Upper lobe of left lung (tissue), 6 donors: ENCODE results near the gene ACTRT1. TPM values are rescaled to one million over a fixed set of nuclear protein-coding genes. Genes with fewer than 3 reads are reported as not detected.

Experiments
- ATAC-seq, 2 donors: fragments of 200-7000 bp; cut with Tn5 transposase; one replicate each; pipeline ENCODE4 v1.9.1; 2022; ENCODE audit warnings: mild to moderate bottlenecking in 2 of 2, moderate library complexity in 2 of 2; ENCODE audit not compliant: low FRiP score in 2 of 2
- DNase-seq, 2 donors: peaks; one replicate each; pipeline ENCODE4 v3.0.0-alpha.2; 2019 to 2020
- H3K27ac ChIP-seq, 4 donors: fragments of 200-600 bp; sonication (generic); one replicate each; pipeline ENCODE4 v1.5.1; 2016 to 2019
- H3K27me3 ChIP-seq, 4 donors: fragments of 200-600 bp; sonication (generic); one replicate each; pipeline ENCODE4 v1.5.1; 2017 to 2019
- H3K36me3 ChIP-seq, 4 donors: fragments of 200-600 bp; sonication (generic); one replicate each; pipeline ENCODE4 v1.5.1; 2016 to 2019
- H3K4me1 ChIP-seq, 4 donors: fragments of 200-600 bp; sonication (generic); one replicate each; pipeline ENCODE4 v1.5.1; 2018 to 2019
- H3K4me3 ChIP-seq, 4 donors: fragments of 200-600 bp; sonication (generic); one replicate each; pipeline ENCODE4 v1.5.1; 2017 to 2019; ENCODE audit warnings: mild to moderate bottlenecking in 2 of 4, moderate library complexity in 1 of 4
- H3K9me3 ChIP-seq, 4 donors: fragments of 200-600 bp; sonication (generic); one replicate each; pipeline ENCODE4 v1.5.1; 2018 to 2019
- EP300 ChIP-seq, 4 donors: sonication (generic); formaldehyde crosslinking; IDR thresholded peaks; one replicate each; pipeline ENCODE4 v1.5.1; 2017; ENCODE audit warnings: antibody characterized with exemption in 4 of 4, control low read depth in 2 of 4
- POLR2A ChIP-seq, 4 donors: fragments of 450-650 bp; IDR thresholded peaks; one replicate each; pipeline ENCODE4 v1.5.1; 2016 to 2017; ENCODE audit warnings: antibody characterized with exemption in 4 of 4, mild to moderate bottlenecking in 2 of 4
- POLR2AphosphoS5 ChIP-seq, 2 donors: sonication (generic); formaldehyde crosslinking; IDR thresholded peaks; one replicate each; pipeline ENCODE4 v1.5.1; 2017; ENCODE audit warnings: antibody characterized with exemption in 2 of 2
- WGBS, 2 donors: methylation state at CpG; one replicate each; pipeline ENCODE4 v1.1.5; 2017 to 2018; 5-methylcytosine and 5-hydroxymethylcytosine counted together
- total RNA-seq, 6 donors: library from RNA; depleted of rRNA in 4 of 6; stranded (reverse); fragments of >200 nt in 4 of 6; gene quantifications; one replicate each; pipeline versions ENCODE4 v1.1.0 to v1.2.1, GENCODE V29; 2016 to 2021
- TF ChIP-seq, protein P1 (sequence below), 6 experiments: fragments of 450-650 bp in 4 of 6; fragments of 200-600 bp in 2 of 6; sonication (generic) in 2 of 6; IDR thresholded peaks; one replicate each; pipeline ENCODE4 v1.5.1; 2016 to 2019; ENCODE audit warnings: antibody characterized with exemption in 6 of 6
- donor health status: DM: no; HTN: no; CAD: no; lungs with moderate emphysema.
- donor health status: DM: no; HTN: yes; CAD: no; lungs with severe emphysema.

ACTRT1 gene
- total RNA-seq, 6 donors from 2014 or later: not detected

DNA sequence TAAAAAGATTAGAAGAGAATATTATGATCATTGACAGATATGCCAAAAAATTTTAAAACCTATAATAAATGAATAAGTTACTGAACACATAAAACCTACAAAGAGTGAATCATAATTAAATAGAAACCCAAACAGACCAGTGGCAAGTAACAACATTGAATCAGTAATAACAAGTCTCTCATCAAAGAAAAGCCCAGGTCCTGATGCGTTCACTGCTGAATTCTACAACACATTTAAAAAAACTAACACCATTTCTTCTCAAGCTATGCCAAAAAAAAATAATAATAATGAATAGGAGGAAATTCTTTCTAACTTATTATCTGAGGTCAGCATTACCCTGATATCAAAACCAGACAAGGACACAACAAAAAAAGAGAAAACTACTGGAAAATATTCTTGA lies 30.6 kb downstream of the ACTRT1 start:
- ATAC-seq (no peak), DNase-seq (no peak)
- no peaks in the 10 kb centered on the region for H3K36me3 ChIP-seq
- no peaks in the 10 kb centered on the region for H3K27me3 ChIP-seq
- 92 to 93% methylated on average over 1 of the region's 1 CpG for WGBS, 2 donors
- H3K27ac ChIP-seq: no peak overlapping the region
- no peak overlapping the region for H3K4me3 ChIP-seq
- no peaks in the 10 kb centered on the region for H3K9me3 ChIP-seq
- H3K4me1 ChIP-seq: no peaks in the 10 kb centered on the region
- TF ChIP-seq POLR2A (IDR thresholded peaks at IDR 0.05): no peak
- no peak for TF ChIP-seq EP300 (IDR thresholded peaks at IDR 0.05)
- no peak for TF ChIP-seq POLR2AphosphoS5 (IDR thresholded peaks at IDR 0.05)
- TF ChIP-seq, protein P1, sequence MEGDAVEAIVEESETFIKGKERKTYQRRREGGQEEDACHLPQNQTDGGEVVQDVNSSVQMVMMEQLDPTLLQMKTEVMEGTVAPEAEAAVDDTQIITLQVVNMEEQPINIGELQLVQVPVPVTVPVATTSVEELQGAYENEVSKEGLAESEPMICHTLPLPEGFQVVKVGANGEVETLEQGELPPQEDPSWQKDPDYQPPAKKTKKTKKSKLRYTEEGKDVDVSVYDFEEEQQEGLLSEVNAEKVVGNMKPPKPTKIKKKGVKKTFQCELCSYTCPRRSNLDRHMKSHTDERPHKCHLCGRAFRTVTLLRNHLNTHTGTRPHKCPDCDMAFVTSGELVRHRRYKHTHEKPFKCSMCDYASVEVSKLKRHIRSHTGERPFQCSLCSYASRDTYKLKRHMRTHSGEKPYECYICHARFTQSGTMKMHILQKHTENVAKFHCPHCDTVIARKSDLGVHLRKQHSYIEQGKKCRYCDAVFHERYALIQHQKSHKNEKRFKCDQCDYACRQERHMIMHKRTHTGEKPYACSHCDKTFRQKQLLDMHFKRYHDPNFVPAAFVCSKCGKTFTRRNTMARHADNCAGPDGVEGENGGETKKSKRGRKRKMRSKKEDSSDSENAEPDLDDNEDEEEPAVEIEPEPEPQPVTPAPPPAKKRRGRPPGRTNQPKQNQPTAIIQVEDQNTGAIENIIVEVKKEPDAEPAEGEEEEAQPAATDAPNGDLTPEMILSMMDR (IDR thresholded peaks at IDR 0.05): no peak

DNA sequence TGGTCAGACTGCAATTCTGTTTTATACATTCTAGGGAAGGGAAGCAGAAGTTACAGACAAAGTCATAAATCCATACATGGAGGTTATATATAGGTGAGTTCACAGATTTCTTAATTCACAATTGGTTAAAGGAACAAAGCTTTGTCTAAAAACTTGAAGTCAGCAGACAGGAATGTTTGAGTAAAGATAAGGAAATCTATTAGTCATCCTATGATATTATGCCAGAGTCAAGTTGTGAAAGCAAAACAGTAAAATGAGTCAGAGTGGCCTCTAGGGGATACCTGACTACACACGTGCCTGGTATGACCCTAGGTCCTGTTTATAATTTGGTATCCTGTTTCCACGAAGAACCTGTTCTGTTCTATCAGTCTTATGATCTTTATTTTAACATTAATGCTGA lies 31.5 kb downstream of the ACTRT1 start:
- DNase-seq (no peak), ATAC-seq (no peak)
- Histone ChIP-seq H3K27ac (no peak overlapping the region), H3K4me1 (no peaks in the 10 kb centered on the region), H3K9me3 (no peaks in the 10 kb centered on the region), H3K36me3 (no peaks in the 10 kb centered on the region), H3K27me3 (no peaks in the 10 kb centered on the region), H3K4me3 (no peak overlapping the region)
- 5 to 20% methylated on average over 2 of the region's 2 CpGs for WGBS, 2 donors
- TF ChIP-seq, protein P1 (IDR thresholded peaks at IDR 0.05): no peak
- TF ChIP-seq POLR2AphosphoS5 (IDR thresholded peaks at IDR 0.05) (no peak), POLR2A (IDR thresholded peaks at IDR 0.05) (no peak), EP300 (IDR thresholded peaks at IDR 0.05) (no peak)

DNA sequence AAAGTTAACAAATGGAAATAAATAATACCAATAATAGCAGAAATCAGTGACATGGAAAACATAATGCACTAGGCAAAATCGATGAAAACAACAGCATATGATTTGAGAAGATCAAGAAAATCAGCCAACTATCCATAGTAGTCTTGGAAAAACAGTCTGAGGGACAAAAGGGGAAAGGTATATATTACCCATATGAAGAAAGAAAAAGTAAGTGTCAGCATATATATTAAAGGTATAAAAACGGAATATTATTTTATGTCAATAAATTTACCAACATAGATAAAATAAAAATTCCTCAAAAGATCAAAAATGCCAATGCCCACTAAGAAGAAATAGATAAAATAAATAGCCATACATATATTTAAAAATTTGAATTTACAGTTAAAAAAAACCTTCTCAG lies 33.0 kb downstream of the ACTRT1 start:
- DNase-seq (no peak), ATAC-seq (no peak)
- Histone ChIP-seq H3K27me3 (no peaks in the 10 kb centered on the region), H3K4me1 (no peaks in the 10 kb centered on the region), H3K4me3 (no peak overlapping the region), H3K36me3 (no peaks in the 10 kb centered on the region), H3K9me3 (peaks cover 0 to 6% (median 0%) of the 10 kb centered on the region in 4 donors), H3K27ac (no peak overlapping the region)
- WGBS, 2 donors: 51 to 90% methylated on average over 2 of the region's 2 CpGs
- TF ChIP-seq POLR2A (IDR thresholded peaks at IDR 0.05): no peak
- no peak for TF ChIP-seq POLR2AphosphoS5 (IDR thresholded peaks at IDR 0.05)
- TF ChIP-seq EP300 (IDR thresholded peaks at IDR 0.05): no peak
- TF ChIP-seq, protein P1 (IDR thresholded peaks at IDR 0.05): no peak

DNA sequence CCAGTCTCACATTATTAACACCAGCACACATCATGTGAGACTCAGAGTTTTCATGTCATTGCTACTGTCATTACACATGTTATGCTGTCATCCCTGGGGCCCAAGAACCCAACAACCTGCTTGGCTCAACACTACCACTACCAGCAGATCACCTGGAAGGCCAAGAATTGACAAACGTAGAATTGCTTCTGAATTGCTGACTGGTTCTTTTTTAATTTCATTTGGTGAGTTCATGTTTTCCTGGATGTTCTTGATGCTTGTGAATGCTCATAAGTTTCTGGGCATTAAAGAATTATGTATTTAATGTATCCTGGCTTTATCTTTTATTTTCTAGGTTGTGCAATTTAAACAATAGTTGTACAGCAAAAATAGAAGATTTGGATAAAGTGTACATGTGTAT lies 40.2 kb downstream of the ACTRT1 start:
- H3K9me3 ChIP-seq: peaks cover 0 to 6% (median 0%) of the 10 kb centered on the region in 4 donors
- no peak overlapping the region for H3K27ac ChIP-seq
- H3K27me3 ChIP-seq: no peaks in the 10 kb centered on the region
- WGBS, 2 donors: 63 to 65% methylated on average over 1 of the region's 1 CpG
- no peaks in the 10 kb centered on the region for H3K4me1 ChIP-seq
- ATAC-seq (no peak), DNase-seq (no peak)
- TF ChIP-seq, protein P1 (IDR thresholded peaks at IDR 0.05): no peak
- TF ChIP-seq POLR2AphosphoS5 (IDR thresholded peaks at IDR 0.05) (no peak), POLR2A (IDR thresholded peaks at IDR 0.05) (no peak), EP300 (IDR thresholded peaks at IDR 0.05) (no peak)
- H3K4me3 ChIP-seq: no peak overlapping the region
- no peaks in the 10 kb centered on the region for H3K36me3 ChIP-seq

DNA sequence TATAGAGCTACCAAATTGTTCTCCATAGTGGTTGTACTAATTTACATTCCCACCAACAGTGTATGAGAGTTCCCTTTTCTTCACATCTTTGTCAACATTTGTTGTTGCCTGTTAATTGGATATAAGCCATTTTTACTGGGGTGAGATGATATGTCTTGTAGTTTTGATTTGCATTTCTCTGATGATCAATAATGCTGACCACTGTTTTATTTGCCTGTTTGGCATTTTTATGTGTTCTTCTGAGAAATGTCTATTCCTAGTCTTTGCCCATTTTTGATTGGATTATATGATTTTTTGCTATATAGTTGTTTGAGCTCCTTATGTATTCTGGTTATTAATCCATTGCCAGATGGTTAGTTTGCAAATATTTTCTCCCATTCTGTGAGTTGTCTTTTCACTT lies 44.3 kb downstream of the ACTRT1 start:
- H3K36me3 ChIP-seq: no peaks in the 10 kb centered on the region
- no peaks in the 10 kb centered on the region for H3K9me3 ChIP-seq
- no peaks in the 10 kb centered on the region for H3K27me3 ChIP-seq
- ATAC-seq: no peak
- no peak overlapping the region for H3K4me3 ChIP-seq
- no peak overlapping the region for H3K27ac ChIP-seq
- H3K4me1 ChIP-seq: no peaks in the 10 kb centered on the region
- DNase-seq: no peak
- TF ChIP-seq POLR2AphosphoS5 (IDR thresholded peaks at IDR 0.05) (no peak), EP300 (IDR thresholded peaks at IDR 0.05) (no peak), POLR2A (IDR thresholded peaks at IDR 0.05) (no peak)
- TF ChIP-seq, protein P1 (IDR thresholded peaks at IDR 0.05): no peak
